ENCODE measurements around the gene ASPA. TPM values are rescaled to one million over a fixed set of nuclear protein-coding genes. Genes with fewer than 3 reads are reported as not detected.
"Not testable (repeated sequence)": the region's sequence is repeated elsewhere in the genome, so short reads cannot be mapped to it uniquely, and the experiment has no call there.

The ASPA gene
- polyA plus RNA-seq = not detected

DNA sequence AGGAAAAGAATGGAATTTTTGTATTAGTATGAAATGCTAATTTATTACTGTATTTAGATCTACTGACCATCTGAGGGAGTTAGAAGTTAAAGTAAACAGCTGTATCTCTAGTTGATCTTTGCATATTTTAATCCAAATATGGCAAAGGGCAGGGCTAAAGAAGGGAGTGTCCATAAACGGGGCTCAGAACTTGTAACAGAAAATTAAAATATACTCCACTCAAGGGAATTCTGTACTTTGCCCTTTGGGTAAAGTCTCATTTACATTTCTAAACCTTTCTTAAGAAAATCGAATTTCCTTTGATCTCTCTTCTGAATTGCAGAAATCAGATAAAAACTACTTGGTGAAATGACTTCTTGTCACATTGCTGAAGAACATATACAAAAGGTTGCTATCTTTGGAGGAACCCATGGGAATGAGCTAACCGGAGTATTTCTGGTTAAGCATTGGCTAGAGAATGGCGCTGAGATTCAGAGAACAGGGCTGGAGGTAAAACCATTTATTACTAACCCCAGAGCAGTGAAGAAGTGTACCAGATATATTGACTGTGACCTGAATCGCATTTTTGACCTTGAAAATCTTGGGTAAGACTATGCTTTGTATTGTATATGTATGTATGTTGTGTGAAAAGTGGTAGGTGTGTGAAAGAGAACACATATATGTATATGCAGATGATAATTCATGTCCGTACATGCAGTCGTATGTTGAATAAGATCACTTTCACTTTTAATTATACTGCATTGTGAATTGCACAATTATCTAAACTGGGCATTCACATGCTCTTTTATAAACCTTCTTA is at the start of gene ASPA:
Gene ASPA, plus strand, starts transcription at position 186 of the 799 bp plus-strand sequence. Its CDS starts 163 bp downstream, at position 349.
- Mint-ChIP-seq H3K4me3 (peak within 1 kb of the TSS; percentile 30 to 71 (median 48)), H3K4me1 (peaks cover 5 to 8% of the 10 kb centered on the region in 2 donors), H3K27ac (peak within 1 kb of the TSS in 1 of 6 donors; percentile 34), H3K27me3 (ENCODE audit: low read depth in 3 of 3) (peaks cover 1 to 8% (median 3%) of the 10 kb centered on the region in 3 donors), H3K9me3 (no peaks in the 10 kb centered on the region), H3K36me3 (no peaks in the 10 kb centered on the region)
- DNase-seq = no peak

DNA sequence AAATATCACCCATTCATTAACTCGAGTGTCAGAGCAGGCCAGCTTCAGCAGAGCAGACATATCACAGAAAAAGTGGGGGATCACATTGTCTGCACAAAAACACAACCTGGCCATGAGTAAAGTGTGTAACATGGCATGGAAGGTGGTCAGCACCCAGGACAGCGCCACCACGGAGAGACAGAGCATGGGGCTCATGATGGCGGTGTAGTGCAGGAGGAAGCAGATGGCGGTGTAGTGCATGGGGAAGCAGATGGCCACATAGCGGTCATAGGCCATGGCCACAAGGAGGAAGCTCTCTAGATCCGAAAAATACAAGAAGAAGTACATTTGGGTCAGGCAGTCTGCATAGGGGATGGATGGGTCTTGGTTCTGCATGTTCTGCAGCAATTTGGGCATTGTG is 42.6 kb upstream of the ASPA start:
- not testable (repeated sequence) for H3K9me3 Mint-ChIP-seq, H3K27ac Mint-ChIP-seq, H3K4me3 Mint-ChIP-seq, H3K36me3 Mint-ChIP-seq, H3K4me1 Mint-ChIP-seq
- H3K27me3 Mint-ChIP-seq (ENCODE audit: low read depth in 3 of 3) = peaks cover 4 to 13% (median 10%) of the 10 kb centered on the region in 3 donors
- peak in 2 of 3 donors; percentile 5 to 13 for DNase-seq

DNA sequence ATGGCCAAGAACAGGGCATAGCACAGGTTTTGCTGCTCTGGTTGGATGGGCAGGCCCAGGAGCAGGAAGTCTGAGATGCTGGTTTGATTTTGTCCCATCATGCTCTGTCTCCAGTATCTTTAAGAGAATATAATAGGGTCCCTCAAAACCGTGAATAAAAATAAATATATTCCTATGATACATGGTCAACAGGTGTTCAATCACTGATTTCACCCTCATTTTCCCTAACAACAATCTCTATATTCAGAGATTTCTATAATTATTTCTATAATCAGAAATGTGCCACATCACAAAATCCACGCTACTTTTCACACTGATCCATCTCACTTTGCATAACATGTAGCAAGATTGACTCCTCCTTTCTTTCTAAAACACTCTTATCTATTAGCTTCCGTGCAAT is 42.1 kb upstream of the ASPA start, which contains the start of gene OR1E2:
Gene OR1E2, minus strand, starts transcription at position 101 of the 400 bp plus-strand sequence. Its CDS starts 0 bp downstream, at position 101.
- Mint-ChIP-seq H3K4me1 (no peaks in the 10 kb centered on the region), H3K27me3 (ENCODE audit: low read depth in 3 of 3) (peaks cover 2 to 13% (median 5%) of the 10 kb centered on the region in 3 donors), H3K4me3 (no peak within 1 kb of the TSS), H3K36me3 (peaks cover 0 to 4% (median 0%) of the 10 kb centered on the region in 3 donors), H3K27ac (no peak within 1 kb of the TSS), H3K9me3 (peaks cover 0 to 7% (median 1%) of the 10 kb centered on the region in 6 donors)
- no peak for DNase-seq

DNA sequence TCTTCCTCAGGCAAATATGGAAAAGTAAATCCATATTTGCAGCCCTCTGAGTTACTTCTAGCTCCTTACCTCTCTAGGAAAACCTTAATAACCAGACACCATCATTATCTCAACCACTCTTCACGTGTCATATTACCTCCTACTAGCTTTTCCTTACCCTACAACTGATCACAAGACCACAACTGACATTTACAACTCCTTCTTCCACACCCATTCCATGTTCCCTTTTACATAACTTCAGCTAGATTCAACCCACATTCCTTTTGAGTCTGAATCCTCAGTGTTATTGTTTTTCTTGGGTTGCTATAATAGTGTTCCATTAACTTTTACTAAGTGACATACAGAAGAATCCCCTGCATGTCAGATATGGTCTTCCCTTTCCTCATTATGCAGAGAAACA is 37.4 kb upstream of the ASPA start:
- no peak overlapping the region for H3K27ac Mint-ChIP-seq
- DNase-seq = no peak
- no peaks in the 10 kb centered on the region for H3K36me3 Mint-ChIP-seq
- no peaks in the 10 kb centered on the region for H3K9me3 Mint-ChIP-seq
- no peaks in the 10 kb centered on the region for H3K4me1 Mint-ChIP-seq
- peaks cover 1 to 16% (median 2%) of the 10 kb centered on the region in 3 donors for H3K27me3 Mint-ChIP-seq (ENCODE audit: low read depth in 3 of 3)
- H3K4me3 Mint-ChIP-seq = no peak overlapping the region

- H3K27ac Mint-ChIP-seq = no peak overlapping the region
- DNase-seq = no peak
- H3K4me3 Mint-ChIP-seq = no peak overlapping the region
- peaks cover 0 to 1% (median 0%) of the 10 kb centered on the region in 6 donors for H3K9me3 Mint-ChIP-seq
- peaks cover 0 to 14% (median 3%) of the 10 kb centered on the region in 3 donors for H3K27me3 Mint-ChIP-seq (ENCODE audit: low read depth in 3 of 3)
- no peaks in the 10 kb centered on the region for H3K36me3 Mint-ChIP-seq
- H3K4me1 Mint-ChIP-seq = no peaks in the 10 kb centered on the region
Measured at GRCh38 chr17:3440451-3440850, 35.3 kb upstream of the ASPA start.

- Mint-ChIP-seq H3K27me3 (ENCODE audit: low read depth in 3 of 3) (peaks cover 6 to 19% (median 7%) of the 10 kb centered on the region in 3 donors), H3K4me1 (no peaks in the 10 kb centered on the region), H3K9me3 (peaks cover 0 to 1% (median 0%) of the 10 kb centered on the region in 6 donors), H3K27ac (no peak overlapping the region), H3K36me3 (no peaks in the 10 kb centered on the region), H3K4me3 (no peak overlapping the region)
- peak; percentile 1 to 22 (median 6) for DNase-seq
Measured at GRCh38 chr17:3447625-3448024, 28.2 kb upstream of the ASPA start.

- Mint-ChIP-seq H3K27me3 (ENCODE audit: low read depth in 3 of 3) (peaks cover 6 to 22% (median 7%) of the 10 kb centered on the region in 3 donors), H3K36me3 (no peaks in the 10 kb centered on the region), H3K4me1 (no peaks in the 10 kb centered on the region), H3K9me3 (peaks cover 0 to 1% (median 0%) of the 10 kb centered on the region in 6 donors), H3K27ac (no peak overlapping the region), H3K4me3 (no peak overlapping the region)
- no peak for DNase-seq
Measured at GRCh38 chr17:3448059-3448665, 27.6 kb upstream of the ASPA start.

DNA sequence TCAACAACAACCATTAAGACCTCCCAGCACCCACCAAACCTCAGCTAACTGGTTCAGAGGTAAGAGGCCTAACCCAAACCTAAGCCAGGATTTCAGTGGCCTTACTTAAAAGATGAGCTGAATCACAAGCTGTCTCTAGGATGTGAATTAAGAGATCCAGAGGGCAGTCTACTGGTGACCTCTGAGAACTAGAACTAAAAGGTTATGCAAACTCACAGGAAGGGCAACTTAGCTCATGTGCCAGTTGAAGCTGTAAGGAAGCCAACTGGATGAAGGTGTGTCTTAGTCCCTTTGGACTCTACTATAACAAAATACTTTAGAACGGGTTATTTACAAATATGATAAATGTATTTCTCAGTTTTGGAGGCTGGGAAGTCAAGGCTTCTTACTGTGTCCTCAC is 9.4 kb upstream of the ASPA start:
- not testable (repeated sequence) for H3K27ac Mint-ChIP-seq; H3K27me3 Mint-ChIP-seq (ENCODE audit: low read depth in 3 of 3); H3K9me3 Mint-ChIP-seq

DNA sequence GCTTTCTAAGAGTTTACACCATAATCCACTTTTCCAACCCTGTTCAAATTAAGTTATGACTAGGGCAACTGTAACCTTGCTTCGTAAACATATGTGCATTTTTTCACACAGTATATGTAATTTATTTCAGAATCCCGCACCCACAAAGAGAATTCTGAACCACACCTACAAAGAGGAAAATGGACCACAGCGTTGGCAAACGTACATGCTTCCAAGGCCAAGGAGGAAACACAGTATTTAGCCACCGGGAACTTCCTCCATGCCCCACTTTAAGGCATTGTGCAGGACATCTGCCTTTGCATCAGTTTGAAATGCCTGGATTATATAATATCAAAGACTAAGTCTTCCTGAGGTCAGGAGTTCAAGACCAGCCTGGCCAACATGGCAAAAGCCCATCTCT is 6.3 kb upstream of the ASPA start:
- Mint-ChIP-seq H3K9me3 (no peaks in the 10 kb centered on the region), H3K4me1 (no peaks in the 10 kb centered on the region), H3K27ac (no peak overlapping the region), H3K27me3 (ENCODE audit: low read depth in 3 of 3) (peaks cover 0 to 3% (median 0%) of the 10 kb centered on the region in 3 donors), H3K36me3 (no peaks in the 10 kb centered on the region), H3K4me3 (no peak overlapping the region)
- DNase-seq = no peak

More for the DNA sequence above, 9.4 kb upstream of the ASPA start:
- not testable (repeated sequence) for DNase-seq, H3K4me1 Mint-ChIP-seq, H3K4me3 Mint-ChIP-seq, H3K36me3 Mint-ChIP-seq

DNA sequence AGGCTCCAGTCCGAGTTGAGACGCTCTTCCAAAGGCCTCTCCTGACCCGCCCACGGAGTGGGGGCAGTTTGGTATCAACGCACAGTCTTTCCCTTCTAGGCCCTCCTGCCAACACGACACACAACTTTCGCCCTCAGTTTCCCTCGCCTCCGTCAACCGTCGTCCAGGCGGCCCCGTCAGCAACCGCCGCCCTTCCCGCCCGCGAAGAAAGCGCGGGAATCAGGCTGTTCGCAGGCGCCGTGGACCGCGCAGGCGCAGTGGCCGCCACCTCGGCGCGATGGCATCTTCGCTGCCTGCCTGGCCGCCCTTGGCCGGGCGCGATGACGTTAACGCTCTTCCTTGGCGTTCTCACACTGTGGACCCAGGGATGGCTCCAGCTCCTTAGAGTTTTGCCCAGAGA is 4.2 kb upstream of the ASPA start, which contains the start of gene SPATA22:
Gene SPATA22, minus strand, starts transcription at position 221 of the 400 bp plus-strand sequence. CDS start 2,494 bp downstream, outside the sequence.
- H3K36me3 Mint-ChIP-seq = no peaks in the 10 kb centered on the region
- no peak within 1 kb of the TSS for H3K4me3 Mint-ChIP-seq
- peaks cover 5 to 8% of the 10 kb centered on the region in 2 donors for H3K4me1 Mint-ChIP-seq
- no peaks in the 10 kb centered on the region for H3K9me3 Mint-ChIP-seq
- H3K27ac Mint-ChIP-seq = no peak within 1 kb of the TSS
- H3K27me3 Mint-ChIP-seq (ENCODE audit: low read depth in 3 of 3) = peaks cover 0 to 3% (median 0%) of the 10 kb centered on the region in 3 donors
- no peak for DNase-seq

DNA sequence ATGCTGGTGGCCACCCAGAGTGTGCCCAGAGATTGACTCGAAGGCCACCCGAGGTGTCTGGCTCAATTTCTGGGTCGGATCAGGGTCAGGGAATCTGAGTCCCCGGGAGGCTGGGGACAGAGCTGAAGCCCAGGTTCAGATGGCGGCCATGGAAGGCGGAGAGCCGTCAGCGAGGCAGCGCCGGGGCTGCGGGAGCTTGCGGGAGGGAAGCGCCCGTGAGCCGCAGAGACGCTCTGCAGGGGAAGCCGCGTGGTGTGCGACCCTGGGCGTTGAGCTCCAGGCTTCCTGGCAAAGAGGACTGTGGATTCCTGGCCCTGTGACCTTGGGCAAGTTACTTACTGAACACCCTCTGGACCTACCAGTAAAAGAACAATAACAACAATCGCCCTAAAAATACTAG is 3.7 kb upstream of the ASPA start:
- Mint-ChIP-seq H3K4me3 (no peak overlapping the region), H3K27me3 (ENCODE audit: low read depth in 3 of 3) (peaks cover 0 to 3% (median 0%) of the 10 kb centered on the region in 3 donors), H3K27ac (no peak overlapping the region), H3K36me3 (no peaks in the 10 kb centered on the region), H3K4me1 (peaks cover 5 to 8% of the 10 kb centered on the region in 2 donors), H3K9me3 (no peaks in the 10 kb centered on the region)
- DNase-seq = no peak

- DNase-seq = no peak
- Mint-ChIP-seq H3K4me3 (no peak overlapping the region), H3K9me3 (no peaks in the 10 kb centered on the region), H3K27me3 (ENCODE audit: low read depth in 3 of 3) (peaks cover 0 to 8% (median 1%) of the 10 kb centered on the region in 3 donors), H3K27ac (no peak overlapping the region), H3K4me1 (peaks cover 5 to 8% of the 10 kb centered on the region in 2 donors), H3K36me3 (no peaks in the 10 kb centered on the region)
Measured at GRCh38 chr17:3474212-3474611, 1.6 kb upstream of the ASPA start.

DNA sequence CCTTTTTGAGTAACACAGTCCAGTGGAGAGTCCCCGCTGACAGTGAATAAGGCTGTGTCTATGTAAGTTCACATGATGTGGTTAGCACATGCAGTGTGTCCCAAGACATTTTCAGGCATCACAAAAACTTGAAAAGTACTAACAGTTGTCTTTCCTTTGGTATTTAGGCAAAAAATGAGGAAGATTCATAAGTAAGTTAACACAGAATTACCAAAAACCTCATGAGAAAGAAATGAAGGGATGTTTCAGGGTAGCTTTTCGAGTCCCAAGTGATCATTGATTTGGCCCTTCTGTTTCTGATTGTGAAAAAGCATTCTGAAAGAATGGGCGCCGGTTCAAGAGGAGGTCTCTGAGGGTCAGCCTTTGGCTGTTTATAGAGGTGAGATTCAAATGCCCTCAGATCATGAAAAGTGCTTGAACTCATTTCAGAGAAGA is 529 bp upstream of the ASPA start:
- H3K36me3 Mint-ChIP-seq = no peaks in the 10 kb centered on the region
- no peak overlapping the region for H3K4me3 Mint-ChIP-seq
- no peak overlapping the region for H3K27ac Mint-ChIP-seq
- peaks cover 5 to 8% of the 10 kb centered on the region in 2 donors for H3K4me1 Mint-ChIP-seq
- no peaks in the 10 kb centered on the region for H3K9me3 Mint-ChIP-seq
- no peak for DNase-seq
- peaks cover 1 to 8% (median 1%) of the 10 kb centered on the region in 3 donors for H3K27me3 Mint-ChIP-seq (ENCODE audit: low read depth in 3 of 3)

GRCh38 chr17:3479988-3480387 is 4.2 kb downstream of the ASPA start:
- Mint-ChIP-seq H3K27me3 (ENCODE audit: low read depth in 3 of 3) (peaks cover 3 to 8% (median 3%) of the 10 kb centered on the region in 3 donors), H3K4me3 (no peak overlapping the region)

More at GRCh38 chr17:3479988-3480387, 4.2 kb downstream of the ASPA start:
- H3K9me3 Mint-ChIP-seq = no peaks in the 10 kb centered on the region
- no peaks in the 10 kb centered on the region for H3K36me3 Mint-ChIP-seq
- no peak for DNase-seq
- peaks cover 5 to 8% of the 10 kb centered on the region in 2 donors for H3K4me1 Mint-ChIP-seq
- H3K27ac Mint-ChIP-seq = no peak overlapping the region

Measured in immature natural killer cell (primary cell).